Endothelial cell of umbilical vein (primary cell): ENCODE data around the gene DDIT4. TPM values are rescaled to one million over a fixed set of nuclear protein-coding genes. Genes with fewer than 3 reads are reported as not detected.
A peak's percentile ranks its signal among the peaks of the same experiment; 100 is the strongest.

Experiments
- BruUV-seq: library from RNA; stranded (reverse); fragments of 400-500 nt; replicated peaks from 2 replicates; lab custom pipeline; 2021; lab: Mats Ljungman, UMichigan
- CTCF ChIA-PET: fragments of 300-600, 350-600 bp; sonication (Branson Sonifier 250); formaldehyde crosslinking; loops from one replicate; lab custom pipeline; 2021; ENCODE audit warnings: antibody characterized with exemption, inconsistent platforms; lab: Charles Lee
- POLR2A ChIA-PET: fragments of 300-600, 350-600 bp; sonication (Branson Sonifier 250); formaldehyde crosslinking; loops from one replicate; lab custom pipeline; 2021; ENCODE audit warnings: antibody characterized with exemption, inconsistent platforms; lab: Charles Lee
- DNase-seq: peaks from one replicate; pipeline ENCODE4 v3.0.0-alpha.2; 2011; ENCODE audit warnings: low read depth, low spot score
- FAIRE-seq: peaks from 2 replicates; lab custom pipeline; 2011; peaks lifted over from hg19 to GRCh38; lab: Jason Lieb, UNC
- H2AFZ ChIP-seq: 2 replicates; pipeline ENCODE4 v1.6.0; 2012; ENCODE audit warnings: low read depth, low read length, control low read depth, inconsistent platforms
- H3K27ac ChIP-seq: 2 replicates; pipeline ENCODE4 v1.5.1; 2011; ENCODE audit warnings: low read depth, mild to moderate bottlenecking, control low read depth, low read length, moderate library complexity; ENCODE audit not compliant: insufficient read depth
- H3K27me3 ChIP-seq, 2 experiments: 2 replicates each; pipeline versions ENCODE4 v1.6.0 to v1.6.1; 2011; ENCODE audit warnings: low read length in 2 of 2, mixed read lengths in 1 of 2; ENCODE audit not compliant: control insufficient read depth in 2 of 2, insufficient read depth in 2 of 2
- H3K36me3 ChIP-seq, 2 experiments: 2 replicates in 1 of 2; 3 replicates in 1 of 2; pipeline ENCODE4 v1.5.1; 2011; ENCODE audit warnings: low read length in 2 of 2, mild to moderate bottlenecking in 1 of 2, moderate library complexity in 1 of 2; ENCODE audit not compliant: control insufficient read depth in 2 of 2, insufficient read depth in 2 of 2; ENCODE audit errors: extremely low read depth in 1 of 2
- H3K4me1 ChIP-seq: 3 replicates; pipeline ENCODE4 v1.5.1; 2011; ENCODE audit warnings: mild to moderate bottlenecking, low read length; ENCODE audit not compliant: control insufficient read depth, insufficient read depth; ENCODE audit errors: extremely low read depth
- H3K4me2 ChIP-seq: 2 replicates; pipeline ENCODE4 v1.6.1; 2011; ENCODE audit warnings: low read length, control low read depth, mixed read lengths; ENCODE audit not compliant: insufficient read depth
- H3K4me3 ChIP-seq, 3 experiments: fragments of 200-600 bp in 1 of 3; sonication (generic), shearing (Covaris generic) in 1 of 3; replicated peaks in 1 of 3; 2 replicates each; pipeline ENCODE4 v1.5.1; 2011 to 2016; ENCODE audit warnings: control low read depth in 3 of 3, low read length in 3 of 3, mild to moderate bottlenecking in 2 of 3, inconsistent platforms in 1 of 3, low read depth in 1 of 3, moderate library complexity in 1 of 3; ENCODE audit not compliant: insufficient read depth in 1 of 3
- H3K79me2 ChIP-seq: 2 replicates; pipeline ENCODE4 v1.6.0; 2012; ENCODE audit warnings: low read length, inconsistent platforms; ENCODE audit not compliant: control insufficient read depth, insufficient read depth
- H3K9ac ChIP-seq: replicated peaks from 2 replicates; pipeline ENCODE3; 2011; ENCODE audit warnings: low read length, control low read depth; ENCODE audit not compliant: insufficient read depth; ENCODE audit errors: extremely low read depth
- H3K9me1 ChIP-seq: replicated peaks from 3 replicates; pipeline ENCODE4 v1.6.0; 2011; ENCODE audit warnings: mild to moderate bottlenecking, low read length; ENCODE audit not compliant: control insufficient read depth, insufficient read depth; ENCODE audit errors: extremely low read depth
- H3K9me3 ChIP-seq: replicated peaks from 2 replicates; pipeline ENCODE4 v1.5.1; 2012; ENCODE audit warnings: low read length, inconsistent platforms; ENCODE audit not compliant: control insufficient read depth, insufficient read depth
- H4K20me1 ChIP-seq: replicated peaks from 2 replicates; pipeline ENCODE3; 2011; ENCODE audit warnings: mild to moderate bottlenecking, low read length; ENCODE audit not compliant: control insufficient read depth, insufficient read depth; ENCODE audit errors: extremely low read depth
- POLR2A ChIP-seq: IDR thresholded peaks from 2 replicates; pipeline ENCODE4 v1.6.1; 2012; ENCODE audit warnings: low read depth, mild to moderate bottlenecking, control low read depth, low read length
- dilution Hi-C: fragments of 300-500 bp; cut with MboI; formaldehyde crosslinking; loops from one replicate; pipeline ENCODE4 v1.15.0; 2019; ENCODE audit warnings: low sequenced_read_pairs; ENCODE audit not compliant: extremely low pct_ligation_motif_present
- intact Hi-C: fragments of 100-400 bp; cut with micrococcal nuclease; formaldehyde crosslinking; loops from one replicate; pipeline ENCODE4 v1.10.0; 2022
- polyA plus RNA-seq, 4 experiments: library from polyadenylated mRNA; depleted of rRNA in 3 of 4; stranded (reverse) in 3 of 4; unstranded in 1 of 4; fragments of >200 nt; gene quantifications; 2 replicates each; pipeline versions ENCODE4 v1.2.1 to v1.2.3, GENCODE V29; 2011 to 2012; ENCODE audit warnings: missing spikeins in 1 of 4
- total RNA-seq: library from RNA; stranded (reverse); gene quantifications from 2 replicates; pipeline ENCODE4 v1.2.3, GENCODE V29; 2021

DDIT4 gene
- total and polyA plus RNA-seq, 2 donors (not counting 3 experiments of a cell fraction or from before 2014, with no cell fraction given): 60.4 to 65.3 TPM

DNA sequence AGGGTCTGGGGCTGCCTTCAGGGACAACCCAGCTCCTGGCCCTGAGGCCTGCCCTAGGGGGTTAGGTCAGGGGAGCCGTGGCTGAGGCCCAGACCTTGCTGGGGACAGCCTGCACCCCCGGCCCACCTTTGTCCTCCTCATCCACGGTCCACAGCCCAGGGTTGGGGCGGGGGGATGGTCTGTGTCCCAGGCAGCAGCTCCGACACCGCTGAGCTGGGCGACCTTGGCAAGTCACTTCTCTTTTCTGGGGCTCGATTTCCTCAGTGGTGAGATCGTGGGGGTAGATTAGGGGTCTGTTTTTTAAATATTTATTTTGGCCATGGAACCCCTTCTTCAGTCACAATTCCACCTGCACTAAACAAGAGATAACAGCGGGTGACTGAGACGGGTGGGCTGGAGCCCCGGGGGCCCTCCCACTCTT, 50.1 kb downstream of the DDIT4 start:
- POLR2A ChIA-PET: interaction anchor here (5.6 kb wide), 1 partner anchor 48 kb away, joined by 59 read pairs; the partner anchor contains the start of gene DDIT4
- BruUV-seq: no TSS peak
- DNase-seq (no peak), FAIRE-seq (no peak)
- intact Hi-C loops: loop anchor here (1.0 kb wide), 1 partner anchor 9 kb away; no protein-coding TSS in a partner anchor
- dilution Hi-C loops: no loop called here
- no peak overlapping the region for H3K4me3 ChIP-seq
- H3K9ac ChIP-seq: peak overlapping the region; percentile 12
- no peaks in the 10 kb centered on the region for H4K20me1 ChIP-seq
- TF ChIP-seq POLR2A: no peak
- H3K27me3 ChIP-seq: no peaks in the 10 kb centered on the region
- H3K36me3 ChIP-seq: no peaks in the 10 kb centered on the region
- no peaks in the 10 kb centered on the region for H3K79me2 ChIP-seq
- peaks cover 55% of the 10 kb centered on the region for H3K4me1 ChIP-seq
- H3K9me1 ChIP-seq: no peaks in the 10 kb centered on the region
- no peak overlapping the region for H3K4me2 ChIP-seq
- no peaks in the 10 kb centered on the region for H3K9me3 ChIP-seq
- CTCF ChIA-PET: interaction anchor here (0.6 to 3.6 kb wide), 2 partner anchors 49 to 105 kb away, joined by 3 to 40 read pairs; partner anchors contain the start of gene DDIT4
- H3K27ac ChIP-seq: peak overlapping the region; percentile 18
- no peak overlapping the region for H2AFZ ChIP-seq

Other genes with a start within 250 kb of the DDIT4 start
- 0.67 and 1.1 TPM in 2 replicates for gene SPOCK2, start 185.4 kb upstream of the DDIT4 start, total RNA-seq
- gene SPOCK2, start 185.4 kb upstream of the DDIT4 start, polyA plus RNA-seq: 0.40 and 0.43 TPM in 2 replicates
- gene ANAPC16, start 57.9 kb upstream of the DDIT4 start, total RNA-seq: 44.2 and 44.4 TPM in 2 replicates
- 32.2 and 38.1 TPM in 2 replicates for gene ANAPC16, start 57.9 kb upstream of the DDIT4 start, polyA plus RNA-seq
- gene ASCC1, start 57.6 kb upstream of the DDIT4 start, total RNA-seq: 24.9 and 28.2 TPM in 2 replicates
- gene ASCC1, start 57.6 kb upstream of the DDIT4 start, polyA plus RNA-seq: 14.9 and 16.0 TPM in 2 replicates
- gene DNAJB12, start 81.0 kb downstream of the DDIT4 start, total RNA-seq: 44.2 and 45.2 TPM in 2 replicates
- gene DNAJB12, start 81.0 kb downstream of the DDIT4 start, polyA plus RNA-seq: 25.0 and 27.2 TPM in 2 replicates